GM19328 (cell line): ENCODE results near the gene TIGIT.

Experiments
- ATAC-seq: cut with Tn5 transposase; IDR thresholded peaks from one replicate; pipeline ENCODE4 v1.9.1; 2021; ENCODE audit warnings: mild to moderate bottlenecking, moderate library complexity; ENCODE audit not compliant: unreplicated experiment

The TIGIT gene

DNA sequence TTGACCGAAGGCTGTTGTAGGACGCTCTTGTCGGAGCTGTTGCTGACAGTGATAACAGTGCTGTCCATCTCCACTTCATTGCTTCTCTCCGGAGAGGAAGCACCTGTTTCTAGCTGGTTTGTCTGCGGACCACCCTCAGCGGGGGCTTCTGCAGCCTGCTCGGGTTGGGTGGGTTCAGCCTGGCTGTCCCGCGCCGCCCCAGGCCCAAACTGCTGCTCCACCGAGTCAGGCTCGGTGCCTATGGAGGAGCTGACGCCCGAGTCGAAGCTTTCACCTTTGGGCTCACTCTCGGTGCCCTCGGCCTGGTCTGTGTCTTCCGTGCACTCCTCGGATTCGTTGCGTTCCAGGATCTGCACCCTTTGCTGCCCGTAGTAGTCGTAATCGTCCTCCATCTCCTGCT is 56.9 kb downstream of the TIGIT start:
- no peak for ATAC-seq

DNA sequence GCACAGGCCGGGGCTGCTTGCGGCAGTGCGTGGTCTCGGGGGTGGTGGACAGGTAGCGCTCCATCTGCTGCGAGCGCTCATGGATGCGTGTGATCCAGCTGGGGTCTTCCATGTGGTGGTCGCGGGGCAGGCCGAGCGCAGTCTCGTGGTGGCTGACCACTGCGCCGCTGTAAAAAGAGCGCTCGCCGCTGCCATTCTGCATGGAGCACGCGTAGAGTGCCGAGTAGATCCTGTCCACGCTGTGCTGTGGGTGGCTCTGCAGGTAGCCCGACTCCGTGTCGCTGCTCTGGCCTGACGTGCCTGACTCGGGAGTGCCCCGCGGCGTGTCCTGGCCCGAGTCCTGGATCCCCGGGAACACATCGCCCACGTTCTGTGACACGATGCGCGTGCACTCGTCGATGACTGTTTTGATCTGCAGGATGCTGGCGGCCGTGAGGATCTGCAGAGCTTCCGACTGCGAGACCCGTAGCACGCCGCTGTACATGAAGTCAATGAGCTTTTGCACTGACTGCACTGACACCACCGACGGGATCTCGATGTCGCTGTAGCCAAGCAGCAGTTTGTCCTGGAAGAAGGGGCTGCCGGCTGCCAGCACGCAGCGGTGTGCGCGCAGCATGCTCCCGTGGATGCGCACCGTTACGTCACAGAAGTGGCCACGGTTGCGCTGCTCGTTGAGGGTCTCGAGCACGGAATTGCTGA is 57.4 kb downstream of the TIGIT start:
- no peak for ATAC-seq

DNA sequence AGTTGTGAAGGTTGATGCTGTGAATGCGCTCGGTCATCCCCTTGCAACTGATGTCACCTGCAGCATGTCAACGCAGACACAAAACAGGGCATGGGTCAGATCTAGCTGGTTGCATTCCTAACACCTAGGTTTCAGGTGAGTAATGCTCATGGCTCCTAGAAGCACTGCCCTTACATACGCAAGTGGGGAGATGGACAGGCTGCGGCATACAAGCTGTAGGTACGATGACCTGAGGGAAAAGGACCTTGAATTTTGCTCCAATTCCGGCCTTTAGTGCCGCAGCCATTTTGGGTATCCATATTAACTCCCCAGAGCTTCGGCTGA is 58.0 kb downstream of the TIGIT start:
- no peak for ATAC-seq

DNA sequence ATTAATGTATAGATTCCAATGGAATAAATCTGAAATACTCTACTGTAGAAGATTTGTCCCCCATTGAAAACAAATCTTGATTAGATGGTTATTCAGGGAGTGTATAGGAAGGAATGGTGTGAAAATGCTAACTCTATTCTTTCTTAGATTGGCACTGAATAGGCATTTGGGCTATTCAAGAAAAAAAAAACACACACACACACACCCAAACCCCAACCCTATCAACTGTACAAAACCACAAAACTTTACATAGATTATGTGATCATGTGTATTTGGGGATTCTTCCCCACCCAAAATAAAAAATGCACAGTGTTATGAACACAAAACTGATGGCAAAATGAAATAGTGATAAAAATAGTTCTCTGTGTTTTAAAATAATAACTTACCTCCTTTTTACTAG is 61.8 kb downstream of the TIGIT start:
- ATAC-seq, result no peak

DNA sequence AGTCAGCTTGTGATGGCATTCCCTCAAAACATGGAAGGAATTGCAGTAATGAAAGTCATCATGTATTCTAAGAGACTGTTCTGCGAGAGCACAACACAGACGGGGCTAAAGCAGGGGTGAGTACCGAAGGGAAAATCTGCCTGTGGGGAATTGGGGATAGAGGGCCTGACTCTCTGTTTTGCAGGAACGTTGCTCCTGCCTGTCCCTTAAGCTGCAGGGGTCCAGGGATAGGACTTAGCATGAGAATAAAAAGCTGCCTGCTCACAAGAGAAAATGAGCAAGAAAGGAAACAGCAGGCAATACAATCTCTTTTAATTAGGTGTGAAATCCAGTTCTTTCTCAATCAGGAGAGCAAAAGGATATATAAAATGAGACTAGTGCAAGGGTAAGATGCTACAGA is 62.2 kb downstream of the TIGIT start:
- ATAC-seq, result no peak

DNA sequence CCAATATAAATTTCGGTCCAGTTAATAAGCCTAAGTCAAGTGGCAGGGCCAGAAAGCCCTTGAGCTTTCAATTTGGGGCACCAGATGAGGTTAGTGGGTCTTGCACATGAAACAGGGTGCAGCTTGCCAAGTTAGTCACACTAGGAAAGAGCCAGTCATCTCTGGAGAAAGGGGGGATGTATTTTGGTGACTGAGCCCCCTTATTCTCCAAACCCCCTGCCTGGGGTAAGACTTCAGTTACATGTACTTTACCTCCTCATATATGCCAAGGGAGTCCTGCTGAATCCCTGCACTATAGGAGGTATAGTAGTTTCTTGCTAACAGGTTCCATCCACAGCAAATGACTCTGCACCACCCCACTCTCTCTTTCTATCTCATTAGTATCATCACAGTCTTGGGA is 62.7 kb downstream of the TIGIT start:
- ATAC-seq, result no peak
